Gastroesophageal sphincter (tissue), 3 donors: ENCODE data around the gene MGAM2.

Experiments used
- POLR2A ChIP-seq, 2 donors: fragments of 450-650 bp; IDR thresholded peaks; one replicate each; pipeline ENCODE4 v1.6.1; 2017; ENCODE audit warnings: antibody characterized with exemption in 2 of 2, mild to moderate bottlenecking in 2 of 2, moderate library complexity in 1 of 2
- TF ChIP-seq, protein P1 (sequence below), 4 experiments: fragments of 200-600 bp in 2 of 4; fragments of 450-650 bp in 2 of 4; sonication (generic) in 1 of 4; IDR thresholded peaks; one replicate each; pipeline ENCODE4 v1.5.1; 2017 to 2019; ENCODE audit warnings: antibody characterized with exemption in 4 of 4, mild to moderate bottlenecking in 2 of 4, moderate library complexity in 2 of 4

DNA sequence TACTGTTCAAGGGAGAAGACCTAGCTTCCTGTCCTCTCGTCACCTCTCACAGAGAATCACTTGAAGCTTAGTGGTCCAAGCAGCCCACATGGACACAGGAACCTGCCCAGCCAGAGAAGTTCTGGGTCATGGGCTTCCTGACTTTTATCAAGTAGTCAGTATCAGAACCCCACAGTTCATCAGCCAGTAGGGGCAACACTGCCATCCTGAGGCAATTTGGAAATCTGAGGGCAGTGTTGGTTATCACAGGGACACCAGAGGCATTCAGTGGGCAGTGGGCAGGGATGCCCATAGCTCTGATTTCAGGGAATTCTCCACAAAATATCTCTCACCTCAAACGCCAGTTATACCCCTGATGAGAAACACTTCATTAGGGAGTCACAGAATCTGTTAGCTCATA, 22.5 kb upstream of the MGAM2 start:
- TF ChIP-seq, protein P1, sequence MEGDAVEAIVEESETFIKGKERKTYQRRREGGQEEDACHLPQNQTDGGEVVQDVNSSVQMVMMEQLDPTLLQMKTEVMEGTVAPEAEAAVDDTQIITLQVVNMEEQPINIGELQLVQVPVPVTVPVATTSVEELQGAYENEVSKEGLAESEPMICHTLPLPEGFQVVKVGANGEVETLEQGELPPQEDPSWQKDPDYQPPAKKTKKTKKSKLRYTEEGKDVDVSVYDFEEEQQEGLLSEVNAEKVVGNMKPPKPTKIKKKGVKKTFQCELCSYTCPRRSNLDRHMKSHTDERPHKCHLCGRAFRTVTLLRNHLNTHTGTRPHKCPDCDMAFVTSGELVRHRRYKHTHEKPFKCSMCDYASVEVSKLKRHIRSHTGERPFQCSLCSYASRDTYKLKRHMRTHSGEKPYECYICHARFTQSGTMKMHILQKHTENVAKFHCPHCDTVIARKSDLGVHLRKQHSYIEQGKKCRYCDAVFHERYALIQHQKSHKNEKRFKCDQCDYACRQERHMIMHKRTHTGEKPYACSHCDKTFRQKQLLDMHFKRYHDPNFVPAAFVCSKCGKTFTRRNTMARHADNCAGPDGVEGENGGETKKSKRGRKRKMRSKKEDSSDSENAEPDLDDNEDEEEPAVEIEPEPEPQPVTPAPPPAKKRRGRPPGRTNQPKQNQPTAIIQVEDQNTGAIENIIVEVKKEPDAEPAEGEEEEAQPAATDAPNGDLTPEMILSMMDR (IDR thresholded peaks at IDR 0.05), result no peak
- TF ChIP-seq POLR2A (IDR thresholded peaks at IDR 0.05), result no peak
